ENCODE measurements around the gene ITFG1. TPM values are rescaled to one million over a fixed set of nuclear protein-coding genes. Genes with fewer than 3 reads are reported as not detected.

ITFG1 gene
- total RNA-seq, 4 donors from 2014 or later, result 40.7 to 54.0 (median 45.2) TPM

- WGBS, 2 donors (ENCODE audit: low coverage in 1 of 2), result 100% methylated on average over 1 of the region's 1 CpG
- no peak for TF ChIP-seq CTCF (IDR thresholded peaks at IDR 0.05)
- TF ChIP-seq POLR2AphosphoS5 (IDR thresholded peaks at IDR 0.05), result no peak
- no peak for TF ChIP-seq EP300 (IDR thresholded peaks at IDR 0.05)
- TF ChIP-seq POLR2A (IDR thresholded peaks at IDR 0.05), result no peak
- Histone ChIP-seq H3K9me3 (no peaks in the 10 kb centered on the region), H3K36me3 (peaks cover 0 to 49% of the 10 kb centered on the region in 2 donors), H3K4me1 (no peaks in the 10 kb centered on the region), H3K4me3 (no peak overlapping the region), H3K27ac (no peak overlapping the region), H3K27me3 (no peaks in the 10 kb centered on the region)
- no peak for ATAC-seq
These were observed 34.1 kb downstream of the ITFG1 start for GRCh38 chr16:47426806-47427205.

GRCh38 chr16:47424846-47425245 lies 36.0 kb downstream of the ITFG1 start:
- TF ChIP-seq CTCF (IDR thresholded peaks at IDR 0.05) (no peak), POLR2AphosphoS5 (IDR thresholded peaks at IDR 0.05) (no peak), POLR2A (IDR thresholded peaks at IDR 0.05) (no peak), EP300 (IDR thresholded peaks at IDR 0.05) (no peak)

GRCh38 chr16:47416869-47417268 lies 44.0 kb downstream of the ITFG1 start:
- TF ChIP-seq CTCF (IDR thresholded peaks at IDR 0.05) (no peak), EP300 (IDR thresholded peaks at IDR 0.05) (no peak), POLR2AphosphoS5 (IDR thresholded peaks at IDR 0.05) (no peak), POLR2A (IDR thresholded peaks at IDR 0.05) (no peak)
- Histone ChIP-seq H3K4me1 (no peaks in the 10 kb centered on the region), H3K4me3 (no peak overlapping the region), H3K27ac (no peak overlapping the region), H3K36me3 (peaks cover 0 to 5% of the 10 kb centered on the region in 2 donors), H3K27me3 (no peaks in the 10 kb centered on the region), H3K9me3 (no peaks in the 10 kb centered on the region)
- no peak for ATAC-seq
- WGBS, 2 donors (ENCODE audit: low coverage in 1 of 2), result 100% methylated on average over 1 of the region's 1 CpG

More at GRCh38 chr16:47424846-47425245, 36.0 kb downstream of the ITFG1 start:
- no CpG with 5 or more reads among the region's 13 CpGs for WGBS, 2 donors (ENCODE audit: low coverage in 1 of 2)
- no peak overlapping the region for H3K4me3 ChIP-seq
- H3K27me3 ChIP-seq, result no peaks in the 10 kb centered on the region
- peaks cover 0 to 54% of the 10 kb centered on the region in 2 donors for H3K36me3 ChIP-seq
- no peak overlapping the region for H3K27ac ChIP-seq
- no peaks in the 10 kb centered on the region for H3K9me3 ChIP-seq
- ATAC-seq, result no peak
- no peaks in the 10 kb centered on the region for H3K4me1 ChIP-seq

- 50 to 67% methylated on average over 1 of the region's 1 CpG for WGBS, 2 donors (ENCODE audit: low coverage in 1 of 2)
- H3K27me3 ChIP-seq, result no peaks in the 10 kb centered on the region
- ATAC-seq, result no peak
- TF ChIP-seq POLR2A (IDR thresholded peaks at IDR 0.05) (no peak), POLR2AphosphoS5 (IDR thresholded peaks at IDR 0.05) (no peak), CTCF (IDR thresholded peaks at IDR 0.05) (no peak), EP300 (IDR thresholded peaks at IDR 0.05) (no peak)
- no peaks in the 10 kb centered on the region for H3K4me1 ChIP-seq
- peaks cover 0 to 7% of the 10 kb centered on the region in 2 donors for H3K36me3 ChIP-seq
- H3K27ac ChIP-seq, result no peak overlapping the region
- no peak overlapping the region for H3K4me3 ChIP-seq
- H3K9me3 ChIP-seq, result no peaks in the 10 kb centered on the region
These were observed 47.8 kb downstream of the ITFG1 start for GRCh38 chr16:47413041-47413440.

- no peak for ATAC-seq
- H3K27ac ChIP-seq, result no peak overlapping the region
- H3K27me3 ChIP-seq, result no peaks in the 10 kb centered on the region
- H3K4me3 ChIP-seq, result no peak overlapping the region
- TF ChIP-seq CTCF (IDR thresholded peaks at IDR 0.05), result no peak
- TF ChIP-seq POLR2A (IDR thresholded peaks at IDR 0.05), result no peak
- TF ChIP-seq EP300 (IDR thresholded peaks at IDR 0.05), result no peak
- TF ChIP-seq POLR2AphosphoS5 (IDR thresholded peaks at IDR 0.05), result no peak
- no peaks in the 10 kb centered on the region for H3K9me3 ChIP-seq
- 89 to 92% methylated on average over 3 of the region's 3 CpGs for WGBS, 2 donors (ENCODE audit: low coverage in 1 of 2)
- peaks cover 0 to 9% of the 10 kb centered on the region in 2 donors for H3K36me3 ChIP-seq
- no peaks in the 10 kb centered on the region for H3K4me1 ChIP-seq
These were observed 52.4 kb downstream of the ITFG1 start for GRCh38 chr16:47408491-47408890.

Data from gastroesophageal sphincter (tissue), 4 donors.